ENCODE data around the gene GAL3ST3. TPM values are rescaled to one million over a fixed set of nuclear protein-coding genes. Genes with fewer than 3 reads are reported as not detected.

Gene GAL3ST3
- total and polyA plus RNA-seq, 2 of the 8 experiments (the other 6 are each of a cell fraction or from before 2014, with no cell fraction given), result 21.1 to 21.4 TPM

DNA sequence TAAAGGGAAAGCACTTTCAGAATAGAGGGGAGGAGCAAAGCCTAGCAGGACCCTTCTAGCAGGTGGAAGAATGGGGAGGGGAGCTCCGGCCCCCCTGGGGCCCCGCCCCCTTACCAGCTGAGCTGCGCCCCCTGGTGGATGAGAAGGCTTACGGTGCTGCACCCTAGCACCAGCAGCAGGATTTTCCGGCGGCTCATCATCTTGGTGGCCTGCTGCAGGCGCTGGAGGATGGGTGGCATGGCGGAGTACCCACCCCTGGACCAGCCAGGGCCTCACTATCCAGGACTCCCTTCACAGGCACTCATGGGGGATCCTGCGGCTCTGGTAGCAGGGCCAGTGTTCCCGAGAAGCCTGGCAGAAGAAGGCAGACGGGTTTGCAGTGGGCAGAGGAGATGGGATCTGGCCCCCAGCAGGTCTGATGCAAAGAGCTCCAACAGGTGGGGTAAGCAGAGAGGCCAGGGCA lies 3.8 kb downstream of the GAL3ST3 start (continued):
- TF ChIP-seq, protein P1, sequence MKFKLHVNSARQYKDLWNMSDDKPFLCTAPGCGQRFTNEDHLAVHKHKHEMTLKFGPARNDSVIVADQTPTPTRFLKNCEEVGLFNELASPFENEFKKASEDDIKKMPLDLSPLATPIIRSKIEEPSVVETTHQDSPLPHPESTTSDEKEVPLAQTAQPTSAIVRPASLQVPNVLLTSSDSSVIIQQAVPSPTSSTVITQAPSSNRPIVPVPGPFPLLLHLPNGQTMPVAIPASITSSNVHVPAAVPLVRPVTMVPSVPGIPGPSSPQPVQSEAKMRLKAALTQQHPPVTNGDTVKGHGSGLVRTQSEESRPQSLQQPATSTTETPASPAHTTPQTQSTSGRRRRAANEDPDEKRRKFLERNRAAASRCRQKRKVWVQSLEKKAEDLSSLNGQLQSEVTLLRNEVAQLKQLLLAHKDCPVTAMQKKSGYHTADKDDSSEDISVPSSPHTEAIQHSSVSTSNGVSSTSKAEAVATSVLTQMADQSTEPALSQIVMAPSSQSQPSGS (IDR thresholded peaks at IDR 0.05; ENCODE audit: low read length), result no peak
- TF ChIP-seq, protein P2, sequence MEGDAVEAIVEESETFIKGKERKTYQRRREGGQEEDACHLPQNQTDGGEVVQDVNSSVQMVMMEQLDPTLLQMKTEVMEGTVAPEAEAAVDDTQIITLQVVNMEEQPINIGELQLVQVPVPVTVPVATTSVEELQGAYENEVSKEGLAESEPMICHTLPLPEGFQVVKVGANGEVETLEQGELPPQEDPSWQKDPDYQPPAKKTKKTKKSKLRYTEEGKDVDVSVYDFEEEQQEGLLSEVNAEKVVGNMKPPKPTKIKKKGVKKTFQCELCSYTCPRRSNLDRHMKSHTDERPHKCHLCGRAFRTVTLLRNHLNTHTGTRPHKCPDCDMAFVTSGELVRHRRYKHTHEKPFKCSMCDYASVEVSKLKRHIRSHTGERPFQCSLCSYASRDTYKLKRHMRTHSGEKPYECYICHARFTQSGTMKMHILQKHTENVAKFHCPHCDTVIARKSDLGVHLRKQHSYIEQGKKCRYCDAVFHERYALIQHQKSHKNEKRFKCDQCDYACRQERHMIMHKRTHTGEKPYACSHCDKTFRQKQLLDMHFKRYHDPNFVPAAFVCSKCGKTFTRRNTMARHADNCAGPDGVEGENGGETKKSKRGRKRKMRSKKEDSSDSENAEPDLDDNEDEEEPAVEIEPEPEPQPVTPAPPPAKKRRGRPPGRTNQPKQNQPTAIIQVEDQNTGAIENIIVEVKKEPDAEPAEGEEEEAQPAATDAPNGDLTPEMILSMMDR (IDR thresholded peaks at IDR 0.05; ENCODE audit: control extremely low read depth in 1 of 3, insufficient read depth in 1 of 3, low read depth in 1 of 3, low read length in 3 of 3), result peak; percentile 95 to 97 (median 96)
- TF ChIP-seq GABPA (IDR thresholded peaks at IDR 0.05; ENCODE audit: borderline replicate concordance, insufficient read depth, low read length) (peak; percentile 37; the same call in 1 of the 2 replicates), ASH2L (IDR thresholded peaks at IDR 0.05; ENCODE audit: low read length) (peak; percentile 44), HDAC6 (IDR thresholded peaks at IDR 0.05; ENCODE audit: low read depth, low read length) (no peak), SIN3A (conservative IDR thresholded peaks at IDR 0.05 in 1 of 2, IDR thresholded peaks at IDR 0.05 in 1 of 2; ENCODE audit: low read depth in 1 of 2, low read length in 2 of 2) (peak; percentile 72 to 91; a peak in 2 of 4 replicates), RAD21 (IDR thresholded peaks at IDR 0.05 in 1 of 2, conservative IDR thresholded peaks at IDR 0.05 in 1 of 2; ENCODE audit: low read depth in 2 of 2, low read length in 2 of 2) (peak; percentile 44 to 63), RXRA (IDR thresholded peaks at IDR 0.05; ENCODE audit: insufficient read depth, low read depth, low read length) (peak; percentile 47; the same call in 1 of the 2 replicates)
- TF ChIP-seq, protein P3, sequence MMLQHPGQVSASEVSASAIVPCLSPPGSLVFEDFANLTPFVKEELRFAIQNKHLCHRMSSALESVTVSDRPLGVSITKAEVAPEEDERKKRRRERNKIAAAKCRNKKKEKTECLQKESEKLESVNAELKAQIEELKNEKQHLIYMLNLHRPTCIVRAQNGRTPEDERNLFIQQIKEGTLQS (IDR thresholded peaks at IDR 0.05; ENCODE audit: insufficient read depth, low read depth, low read length), result peak; percentile 44; the same call in 1 of the 2 replicates

Measured in H1 (cell line).